Placental epithelial cell (primary cell): ENCODE results near the gene PCDHGC4. TPM values are rescaled to one million over a fixed set of nuclear protein-coding genes. Genes with fewer than 3 reads are reported as not detected.

Experiments used
- total RNA-seq: library from RNA; depleted of rRNA; stranded (reverse); fragments of >200 nt; gene quantifications from 2 replicates; pipeline ENCODE4 v1.2.3, GENCODE V29; 2012

The PCDHGC4 gene
- 0.54 and 2.4 TPM in 2 replicates for total RNA-seq

GRCh38 chr5:141484641-141485311 is at the start of gene PCDHGC4:
Gene PCDHGC4, plus strand, starts transcription at chr5:141485030. Its CDS starts 144 bp downstream, at chr5:141485174.

DNA sequence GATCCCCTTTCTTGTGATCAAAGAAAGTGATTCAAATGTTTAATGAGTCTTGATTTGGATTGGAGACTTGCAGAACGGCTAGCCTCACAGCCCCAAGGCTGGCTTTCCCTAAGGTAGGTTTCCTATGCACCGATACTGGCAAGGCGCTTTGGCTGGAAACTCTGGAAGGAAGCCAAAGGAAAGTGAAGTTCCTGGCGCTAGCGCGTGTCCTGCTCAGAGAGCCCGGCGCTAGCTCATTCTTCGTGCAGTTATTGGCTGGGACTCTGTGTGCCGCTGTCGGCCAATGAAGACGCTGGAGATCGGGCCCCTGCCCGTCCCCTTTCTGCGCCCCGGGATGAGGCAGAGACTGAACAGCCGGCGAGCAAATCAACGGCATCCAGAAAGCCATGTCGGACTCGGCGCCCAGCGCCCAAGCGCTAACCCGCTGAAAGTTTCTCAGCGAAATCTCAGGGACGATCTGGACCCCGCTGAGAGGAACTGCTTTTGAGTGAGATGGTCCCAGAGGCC is 9.2 kb upstream of the PCDHGC4 start, which contains the start of gene PCDHGC3:
TSS of gene PCDHGC3 (plus strand) at position 342 of the 507 bp plus-strand sequence. CDS start at position 493, 151 bp downstream.

DNA sequence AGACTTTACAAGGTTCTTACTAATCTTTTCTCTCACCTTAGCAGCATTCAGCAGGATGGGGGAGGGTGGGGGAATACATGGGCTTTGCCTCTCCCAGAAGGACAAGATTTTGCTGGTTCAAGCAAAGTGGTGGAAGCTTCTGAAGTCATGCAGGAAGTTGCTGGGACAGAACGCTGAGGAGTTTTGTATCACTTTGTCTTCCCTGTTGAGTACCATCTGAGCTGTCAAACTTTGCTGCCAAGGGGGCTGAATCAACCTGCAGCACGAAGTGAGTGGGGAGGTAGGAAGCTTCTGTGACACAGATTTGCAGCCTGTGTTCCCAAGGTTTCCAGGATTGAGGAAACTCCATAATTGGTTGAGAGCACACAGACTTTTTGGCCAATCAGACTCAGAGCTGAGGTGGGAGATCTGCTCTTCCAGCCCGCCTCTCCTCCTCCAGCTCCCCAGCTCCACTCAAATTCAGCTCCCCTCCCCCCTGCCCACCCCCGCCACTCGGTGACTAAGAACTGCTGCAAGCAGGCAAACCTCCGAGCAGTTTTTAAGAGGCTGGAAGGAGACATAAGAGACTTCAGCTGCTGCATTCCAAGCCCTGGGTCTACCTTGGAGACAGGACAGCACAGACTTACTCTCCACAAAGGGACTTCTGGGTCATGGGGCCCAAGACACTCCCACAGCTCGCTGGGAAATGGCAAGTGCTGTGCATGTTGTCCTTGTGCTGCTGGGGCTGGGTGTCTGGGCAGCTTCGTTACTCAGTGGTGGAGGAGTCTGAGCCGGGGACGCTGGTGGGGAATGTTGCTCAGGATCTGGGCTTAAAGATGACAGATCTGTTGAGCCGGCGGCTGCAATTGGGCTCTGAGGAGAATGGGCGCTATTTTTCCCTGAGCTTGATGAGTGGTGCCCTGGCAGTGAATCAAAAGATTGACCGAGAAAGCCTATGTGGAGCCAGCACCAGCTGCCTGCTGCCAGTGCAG is 4.0 kb downstream of the PCDHGC4 start, which contains the start of gene PCDHGC5:
TSS of gene PCDHGC5 (plus strand) at position 491 of the 971 bp plus-strand sequence. CDS start at position 651, 160 bp downstream.

Other genes with a start within 250 kb of the PCDHGC4 start
- 0.11 and 0.39 TPM in 2 replicates for gene PCDHB15, start 239.6 kb upstream of the PCDHGC4 start, total RNA-seq
- gene SLC25A2, start 181.0 kb upstream of the PCDHGC4 start, total RNA-seq, result 0.22 and 0.39 TPM in 2 replicates
- gene TAF7, start 164.2 kb upstream of the PCDHGC4 start, total RNA-seq, result 49.9 and 60.9 TPM in 2 replicates
- gene PCDHGA1, start 154.5 kb upstream of the PCDHGC4 start, total RNA-seq, result 0.22 and 0.39 TPM in 2 replicates
- gene PCDHGA2, start 146.3 kb upstream of the PCDHGC4 start, total RNA-seq, result 0.43 and 1.2 TPM in 2 replicates
- gene PCDHGA3, start 141.2 kb upstream of the PCDHGC4 start, total RNA-seq, result 0.33 and 1.2 TPM in 2 replicates
- gene PCDHGB1, start 134.9 kb upstream of the PCDHGC4 start, total RNA-seq, result 0.98 and 2.0 TPM in 2 replicates
- 1.5 and 2.7 TPM in 2 replicates for gene PCDHGA4, start 130.0 kb upstream of the PCDHGC4 start, total RNA-seq
- 0.33 and 2.4 TPM in 2 replicates for gene PCDHGB2, start 125.0 kb upstream of the PCDHGC4 start, total RNA-seq
- gene PCDHGA5, start 120.9 kb upstream of the PCDHGC4 start, total RNA-seq, result 0.43 and 1.6 TPM in 2 replicates
- gene PCDHGB3, start 114.8 kb upstream of the PCDHGC4 start, total RNA-seq, result 3.1 and 5.9 TPM in 2 replicates
- gene PCDHGA6, start 111.1 kb upstream of the PCDHGC4 start, total RNA-seq, result 2.6 and 3.9 TPM in 2 replicates
- 2.8 and 5.5 TPM in 2 replicates for gene PCDHGA7, start 102.3 kb upstream of the PCDHGC4 start, total RNA-seq
- gene PCDHGB4, start 97.3 kb upstream of the PCDHGC4 start, total RNA-seq, result 12.0 and 13.0 TPM in 2 replicates
- 1.2 and 3.5 TPM in 2 replicates for gene PCDHGA8, start 92.4 kb upstream of the PCDHGC4 start, total RNA-seq
- 13.7 and 15.4 TPM in 2 replicates for gene PCDHGB5, start 87.1 kb upstream of the PCDHGC4 start, total RNA-seq
- 4.3 and 5.7 TPM in 2 replicates for gene PCDHGA9, start 82.3 kb upstream of the PCDHGC4 start, total RNA-seq
- gene PCDHGB6, start 77.0 kb upstream of the PCDHGC4 start, total RNA-seq, result 2.3 and 3.1 TPM in 2 replicates
- gene PCDHGA10, start 72.0 kb upstream of the PCDHGC4 start, total RNA-seq, result 4.4 and 9.4 TPM in 2 replicates
- 1.8 and 7.5 TPM in 2 replicates for gene PCDHGB7, start 67.4 kb upstream of the PCDHGC4 start, total RNA-seq
- 6.2 and 9.0 TPM in 2 replicates for gene PCDHGA11, start 64.0 kb upstream of the PCDHGC4 start, total RNA-seq
- gene PCDHGA12, start 54.5 kb upstream of the PCDHGC4 start, total RNA-seq, result 6.7 and 8.2 TPM in 2 replicates
- 9.4 and 10.3 TPM in 2 replicates for gene PCDHGC3, start 9.1 kb upstream of the PCDHGC4 start, total RNA-seq
- 0.22 and 1.6 TPM in 2 replicates for gene PCDHGC5, start 4.1 kb downstream of the PCDHGC4 start, total RNA-seq
- gene DIAPH1, start 134.0 kb downstream of the PCDHGC4 start, total RNA-seq, result 34.2 and 47.4 TPM in 2 replicates
- gene HDAC3, start 151.8 kb downstream of the PCDHGC4 start, total RNA-seq, result 60.1 and 66.4 TPM in 2 replicates
- gene RELL2, start 152.0 kb downstream of the PCDHGC4 start, total RNA-seq, result 7.5 and 9.7 TPM in 2 replicates
- gene FCHSD1, start 166.4 kb downstream of the PCDHGC4 start, total RNA-seq, result 43.6 and 62.1 TPM in 2 replicates
- gene ARAP3, start 197.2 kb downstream of the PCDHGC4 start, total RNA-seq, result 6.3 and 9.4 TPM in 2 replicates